HL-60 (cell line): ENCODE data around the gene TLCD5.

ENCODE experiments used
- CTCF ChIP-seq: IDR thresholded peaks from one replicate; pipeline ENCODE4 v1.5.1; 2011; ENCODE audit warnings: low read length, control low read depth, inconsistent platforms; ENCODE audit not compliant: insufficient read depth
- REST ChIP-seq: IDR thresholded peaks from 2 replicates; pipeline ENCODE4 v1.6.1; 2012; ENCODE audit warnings: low read depth; ENCODE audit not compliant: insufficient replicate concordance

GRCh38 chr11:120340529-120340928, 15.4 kb downstream of the TLCD5 start:
- TF ChIP-seq CTCF: no peak
- TF ChIP-seq REST: no peak
